Peyer's patch (tissue), 4 donors: ENCODE data around the gene CELA1. TPM values are rescaled to one million over a fixed set of nuclear protein-coding genes. Genes with fewer than 3 reads are reported as not detected.

Source experiments
- DNase-seq, 3 donors: peaks; one replicate each; pipeline ENCODE4 v3.0.0-alpha.2; 2017 to 2019
- H3K27ac ChIP-seq, 4 donors: fragments of 200-600 bp; sonication (generic); one replicate each; pipeline ENCODE4 v1.5.1; 2016 to 2019
- H3K27me3 ChIP-seq, 2 donors: fragments of 200-600 bp; sonication (generic); one replicate each; pipeline ENCODE4 v1.5.1; 2019
- H3K36me3 ChIP-seq, 3 donors: fragments of 200-600 bp; sonication (generic); one replicate each; pipeline ENCODE4 v1.5.1; 2016 to 2019
- H3K4me1 ChIP-seq, 4 donors: fragments of 200-600 bp; sonication (generic); one replicate each; pipeline ENCODE4 v1.5.1; 2016 to 2019
- H3K4me3 ChIP-seq, 4 donors: fragments of 200-600 bp; sonication (generic); 1 replicate in 3 of 4; 2 replicates in 1 of 4; pipeline ENCODE4 v1.5.1; 2016 to 2019; ENCODE audit warnings: mild to moderate bottlenecking in 1 of 4
- H3K9me3 ChIP-seq, 4 donors: fragments of 200-600 bp; sonication (generic); one replicate each; pipeline ENCODE4 v1.5.1; 2016 to 2019; ENCODE audit warnings: mild to moderate bottlenecking in 1 of 4
- CTCF ChIP-seq, 6 experiments: fragments of 450-650 bp in 4 of 6; fragments of 200-600 bp in 2 of 6; sonication (generic) in 1 of 6; IDR thresholded peaks; one replicate each; pipeline ENCODE4 v1.5.1; 2017 to 2019; ENCODE audit warnings: antibody characterized with exemption in 6 of 6, mild to moderate bottlenecking in 3 of 6, moderate library complexity in 1 of 6
- POLR2A ChIP-seq, 2 donors: fragments of 450-650 bp; IDR thresholded peaks; one replicate each; pipeline ENCODE4 v1.5.1; 2017; ENCODE audit warnings: antibody characterized with exemption in 2 of 2, mild to moderate bottlenecking in 2 of 2, moderate library complexity in 2 of 2
- total RNA-seq, 4 donors: library from RNA; depleted of rRNA; stranded (reverse); fragments of >200 nt; gene quantifications; one replicate each; pipeline ENCODE4 v1.1.0, GENCODE V29; 2016

Gene CELA1
- total RNA-seq, 4 donors from 2014 or later, result not detected

GRCh38 chr12:51333536-51333935 is 12.9 kb downstream of the CELA1 start:
- Histone ChIP-seq H3K9me3 (no peaks in the 10 kb centered on the region), H3K4me1 (peaks cover 0 to 6% (median 0%) of the 10 kb centered on the region in 4 donors), H3K4me3 (no peak overlapping the region), H3K27me3 (no peaks in the 10 kb centered on the region), H3K36me3 (no peaks in the 10 kb centered on the region), H3K27ac (no peak overlapping the region)
- no peak for DNase-seq
- TF ChIP-seq CTCF (IDR thresholded peaks at IDR 0.05) (no peak), POLR2A (IDR thresholded peaks at IDR 0.05) (no peak)

- DNase-seq, result no peak
- H3K27me3 ChIP-seq, result no peaks in the 10 kb centered on the region
- no peak overlapping the region for H3K27ac ChIP-seq
- H3K4me3 ChIP-seq, result no peak overlapping the region
- peaks cover 0 to 8% (median 7%) of the 10 kb centered on the region in 4 donors for H3K4me1 ChIP-seq
- H3K36me3 ChIP-seq, result no peaks in the 10 kb centered on the region
- TF ChIP-seq POLR2A (IDR thresholded peaks at IDR 0.05), result no peak
- TF ChIP-seq CTCF (IDR thresholded peaks at IDR 0.05), result no peak
- no peaks in the 10 kb centered on the region for H3K9me3 ChIP-seq
Observed at GRCh38 chr12:51330186-51330585, 16.3 kb downstream of the CELA1 start.

GRCh38 chr12:51329742-51330141 is 16.7 kb downstream of the CELA1 start:
- no peak for TF ChIP-seq CTCF (IDR thresholded peaks at IDR 0.05)
- no peak for TF ChIP-seq POLR2A (IDR thresholded peaks at IDR 0.05)
- DNase-seq, result no peak
- no peak overlapping the region for H3K4me3 ChIP-seq
- no peaks in the 10 kb centered on the region for H3K9me3 ChIP-seq
- H3K4me1 ChIP-seq, result peaks cover 0 to 8% (median 7%) of the 10 kb centered on the region in 4 donors
- H3K27ac ChIP-seq, result peak overlapping the region in 2 of 4 donors; percentile 5 to 27
- H3K27me3 ChIP-seq, result no peaks in the 10 kb centered on the region
- H3K36me3 ChIP-seq, result no peaks in the 10 kb centered on the region

- DNase-seq, result no peak
- Histone ChIP-seq H3K27me3 (no peaks in the 10 kb centered on the region), H3K9me3 (no peaks in the 10 kb centered on the region), H3K36me3 (no peaks in the 10 kb centered on the region), H3K27ac (peak overlapping the region in 1 of 4 donors; percentile 27), H3K4me1 (peaks cover 0 to 15% (median 8%) of the 10 kb centered on the region in 4 donors), H3K4me3 (no peak overlapping the region)
- no peak for TF ChIP-seq POLR2A (IDR thresholded peaks at IDR 0.05)
- no peak for TF ChIP-seq CTCF (IDR thresholded peaks at IDR 0.05)
Observed at GRCh38 chr12:51328587-51328986, 17.9 kb downstream of the CELA1 start.

- Histone ChIP-seq H3K4me3 (no peak overlapping the region), H3K36me3 (no peaks in the 10 kb centered on the region), H3K4me1 (peaks cover 0 to 15% (median 8%) of the 10 kb centered on the region in 4 donors), H3K27ac (peak overlapping the region; percentile 15 to 59 (median 40)), H3K9me3 (no peaks in the 10 kb centered on the region), H3K27me3 (no peaks in the 10 kb centered on the region)
- DNase-seq, result peak in 2 of 3 donors; percentile 47 to 52
- TF ChIP-seq CTCF (IDR thresholded peaks at IDR 0.05) (no peak), POLR2A (IDR thresholded peaks at IDR 0.05) (no peak)
Observed at GRCh38 chr12:51326698-51327439, 19.6 kb downstream of the CELA1 start.
